HG02973 (cell line): ENCODE measurements around the gene HEG1.

Source experiments
- ATAC-seq: cut with Tn5 transposase; IDR thresholded peaks from one replicate; pipeline ENCODE4 v1.9.1; 2021; ENCODE audit warnings: moderate library complexity; ENCODE audit not compliant: unreplicated experiment

HEG1 gene

DNA sequence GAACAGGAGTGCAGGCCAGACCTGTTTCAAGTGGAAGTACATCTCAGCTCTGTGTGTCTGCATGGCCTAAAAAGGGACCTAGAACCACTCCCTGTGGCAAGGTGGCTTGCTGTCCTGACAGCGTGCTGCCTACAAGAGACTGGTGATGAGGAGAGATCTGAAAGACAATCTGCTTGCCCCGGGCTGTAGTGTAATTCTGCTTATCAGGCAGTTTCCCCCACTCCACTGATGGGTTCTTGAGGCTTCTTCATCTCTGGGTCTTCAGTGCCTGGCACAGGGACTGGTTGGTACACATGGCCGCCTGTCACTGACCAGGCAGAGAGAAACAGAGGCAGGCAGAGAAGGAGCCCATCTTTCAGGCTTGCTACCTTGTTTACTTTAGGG is 57.6 kb downstream of the HEG1 start:
- ATAC-seq = no peak

DNA sequence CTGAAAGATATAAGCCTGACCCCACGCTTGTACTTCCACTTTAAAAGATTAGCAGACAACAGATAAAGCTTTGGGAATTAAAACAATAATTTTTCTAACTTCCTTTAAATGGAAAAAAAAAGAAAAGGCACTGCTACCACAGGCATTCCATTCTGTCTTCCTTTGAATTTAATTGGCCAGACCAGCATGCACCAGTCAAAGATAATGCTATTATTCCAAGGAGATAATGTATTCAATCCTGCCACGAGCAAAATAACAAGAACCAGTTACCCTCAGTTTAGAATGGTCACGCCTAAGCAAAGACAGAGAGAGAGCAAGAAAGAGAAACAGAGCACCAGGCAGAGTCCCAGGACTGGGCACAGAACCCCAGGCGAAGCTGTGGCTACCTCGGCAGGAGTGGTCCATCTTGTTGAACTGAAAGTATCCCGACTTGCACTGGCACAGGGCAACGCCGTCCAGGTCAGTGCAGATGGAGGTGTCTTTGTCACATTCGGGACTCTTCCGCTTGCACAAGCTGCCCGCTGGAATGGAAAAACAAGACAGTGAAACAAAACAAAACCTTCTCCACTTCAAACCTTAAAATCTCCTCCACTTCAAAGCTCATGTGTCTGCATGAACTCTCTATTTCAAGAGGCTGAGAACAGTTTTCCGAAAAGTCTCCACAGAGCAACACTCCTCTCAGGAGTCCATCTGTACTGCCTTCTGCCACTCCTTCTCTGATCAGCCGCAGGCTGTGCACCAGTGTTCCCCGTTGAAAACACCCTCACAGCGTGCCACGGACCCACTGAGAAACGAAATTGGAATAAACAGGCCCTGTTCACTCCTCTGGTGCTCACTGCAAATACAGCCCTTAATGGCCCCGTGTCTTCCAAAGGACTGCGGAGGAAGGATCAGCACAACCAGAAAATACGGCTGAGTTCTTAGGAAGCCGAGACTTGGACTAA is 58.2 kb downstream of the HEG1 start:
- no peak for ATAC-seq

DNA sequence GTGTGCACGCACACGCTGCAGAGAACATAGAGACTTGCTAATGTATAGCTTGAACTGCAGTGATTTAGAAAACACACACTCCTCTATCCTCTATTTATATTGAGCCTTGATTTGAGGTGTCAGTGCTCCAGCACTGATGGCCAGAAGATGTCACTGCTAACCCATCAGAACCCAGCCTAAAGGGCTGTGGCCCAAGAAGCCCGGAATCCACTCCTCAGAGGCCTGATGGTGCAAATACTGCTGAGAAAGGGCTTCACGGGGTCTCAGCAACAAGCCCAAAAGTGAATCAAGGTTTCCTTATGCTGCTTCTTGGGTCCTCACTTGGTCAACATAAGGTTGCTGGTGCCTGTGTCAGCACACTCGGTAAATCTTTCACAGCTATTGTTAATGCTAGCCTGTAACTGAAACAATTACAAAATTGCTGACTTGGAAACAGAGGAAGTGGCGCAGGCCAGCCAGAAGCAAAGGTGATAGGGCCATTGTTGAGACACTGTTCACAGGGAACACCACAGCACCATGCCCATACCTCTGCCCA is 60.3 kb downstream of the HEG1 start:
- no peak for ATAC-seq

DNA sequence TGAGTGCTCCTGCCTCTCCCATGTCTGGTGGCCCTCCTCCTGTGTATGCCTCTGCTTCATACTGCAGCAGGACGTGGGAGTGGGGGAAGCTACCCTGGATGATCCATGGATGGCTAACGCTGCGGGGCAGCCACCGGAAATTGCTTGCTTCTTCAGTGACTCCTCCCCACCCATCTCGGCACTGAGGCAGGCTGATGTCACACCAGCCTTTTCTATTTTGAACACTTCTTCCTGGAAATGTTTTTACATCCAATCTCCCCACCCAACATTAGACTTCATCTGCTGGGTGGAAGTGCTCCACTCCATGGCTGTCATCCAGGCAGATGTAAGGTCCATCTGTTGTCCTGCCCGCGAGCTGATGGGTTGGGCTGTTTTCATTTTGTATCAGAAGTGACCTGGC is 62.3 kb downstream of the HEG1 start:
- ATAC-seq = no peak

DNA sequence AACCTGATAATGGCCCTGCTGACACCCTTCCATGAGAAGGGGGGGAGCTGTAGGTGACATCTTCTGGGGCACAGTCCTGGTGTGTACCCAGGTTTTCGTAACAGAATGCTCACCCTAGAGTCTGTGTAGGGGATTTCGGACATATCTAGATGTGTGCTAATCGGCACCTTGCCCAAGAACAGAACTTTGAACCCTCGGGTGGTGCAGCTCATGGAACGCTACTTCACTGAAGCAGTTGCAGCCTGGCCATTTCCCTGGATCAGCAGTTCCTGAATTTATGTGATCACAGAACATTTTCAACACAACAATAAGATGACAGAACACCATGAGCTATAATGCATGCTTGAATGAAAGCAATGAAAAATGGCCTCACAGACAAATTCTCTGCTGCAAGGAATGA is 63.8 kb downstream of the HEG1 start:
- ATAC-seq = no peak

DNA sequence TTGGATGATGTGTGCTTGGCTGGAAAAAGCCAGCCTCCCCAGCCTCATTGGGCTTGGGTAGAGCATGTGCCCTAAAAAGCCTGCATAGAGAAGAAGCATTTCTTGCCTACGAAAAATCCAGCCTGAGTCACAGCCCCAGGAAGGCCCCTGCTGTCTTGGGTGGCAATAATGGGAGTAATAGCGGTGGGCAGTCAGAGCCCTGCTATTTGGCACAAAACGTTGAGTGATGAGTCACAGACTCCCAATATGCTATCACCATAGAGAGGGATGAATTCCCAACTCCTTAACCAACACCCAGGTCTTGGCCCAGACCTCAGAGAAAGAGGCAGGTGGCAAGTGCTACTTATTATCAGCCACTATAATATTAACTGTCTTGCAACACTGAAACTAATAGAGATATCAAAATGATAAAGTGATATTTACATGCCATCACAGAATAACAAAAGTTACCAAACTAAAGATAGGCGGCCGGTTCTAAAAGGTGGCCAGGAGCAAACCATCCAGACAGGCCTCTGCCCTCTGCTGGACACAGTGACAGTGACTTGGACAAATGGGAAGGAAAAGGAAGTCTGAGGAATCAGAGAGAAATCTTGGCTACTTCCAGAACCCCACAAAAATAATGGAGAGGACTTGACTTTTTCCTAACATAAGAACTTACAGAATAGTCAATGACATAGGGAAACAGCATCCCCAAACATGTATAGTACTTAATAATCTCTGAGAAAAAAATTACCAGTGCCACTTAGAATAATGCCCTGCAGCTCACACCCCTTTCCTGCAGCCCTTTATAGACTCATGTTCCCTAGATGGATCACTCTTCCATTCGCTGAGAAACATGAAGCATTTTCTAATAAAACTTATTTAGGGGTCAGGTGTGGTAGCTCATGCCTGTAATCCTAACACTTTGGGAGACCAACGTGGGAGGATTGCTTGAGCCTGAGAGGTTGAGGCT is 69.3 kb downstream of the HEG1 start:
- ATAC-seq = no peak

DNA sequence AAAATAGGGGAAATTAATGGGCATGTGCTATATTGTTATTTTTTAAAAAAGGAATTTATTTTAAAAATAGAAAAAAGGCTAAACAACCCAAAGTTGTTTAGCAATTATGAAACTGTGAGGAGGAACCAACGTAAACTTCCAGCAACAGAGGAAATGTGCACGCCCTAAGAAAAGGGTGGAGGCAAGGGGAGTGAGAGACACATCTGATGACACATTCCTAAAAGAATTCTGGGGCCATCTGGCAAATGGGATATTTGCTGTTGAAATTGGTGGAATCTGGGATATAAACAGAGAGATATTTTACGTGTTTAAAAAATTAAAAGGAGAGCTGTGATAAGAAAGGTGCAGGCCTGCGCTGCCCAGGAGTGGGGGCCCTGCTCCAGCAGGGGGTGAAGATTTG is 70.4 kb downstream of the HEG1 start:
- no peak for ATAC-seq

DNA sequence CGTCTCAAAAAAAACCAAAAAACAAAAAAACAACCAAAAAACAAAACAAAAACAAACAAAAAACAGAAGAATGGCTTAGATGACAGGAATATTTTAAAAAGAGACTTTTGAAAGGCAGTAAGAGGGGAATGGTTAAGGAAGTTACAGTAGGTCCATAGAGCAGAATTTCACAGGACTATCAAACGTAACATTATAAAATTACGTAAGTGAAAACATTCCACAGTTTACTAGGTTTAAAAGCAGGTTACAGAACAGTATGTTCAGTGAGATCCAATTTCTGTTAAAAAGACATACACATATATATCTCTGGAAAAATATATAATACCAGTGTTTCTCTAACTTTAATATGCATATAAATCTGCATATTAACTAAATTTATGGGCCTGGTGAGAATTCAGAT is 71.0 kb downstream of the HEG1 start:
- no peak for ATAC-seq

DNA sequence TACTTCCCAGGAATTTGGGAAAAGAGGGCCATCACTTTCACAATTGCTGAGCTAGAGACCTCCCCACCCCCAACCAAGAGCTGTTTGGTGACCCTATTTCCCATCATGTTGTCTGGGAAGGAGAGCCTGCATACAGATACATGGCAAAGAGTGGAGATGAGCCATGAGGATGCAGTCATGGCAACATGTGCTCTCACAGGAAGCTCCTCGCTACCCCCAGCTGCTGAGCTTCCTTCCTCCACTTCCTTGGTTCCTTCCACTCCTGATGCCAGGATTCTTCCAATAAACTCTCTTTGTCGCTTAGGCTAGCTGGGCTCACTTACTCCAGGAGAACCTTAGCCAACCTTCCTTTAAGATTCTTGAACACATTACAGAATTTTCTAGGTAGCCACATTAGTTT is 72.9 kb downstream of the HEG1 start:
- ATAC-seq = no peak

DNA sequence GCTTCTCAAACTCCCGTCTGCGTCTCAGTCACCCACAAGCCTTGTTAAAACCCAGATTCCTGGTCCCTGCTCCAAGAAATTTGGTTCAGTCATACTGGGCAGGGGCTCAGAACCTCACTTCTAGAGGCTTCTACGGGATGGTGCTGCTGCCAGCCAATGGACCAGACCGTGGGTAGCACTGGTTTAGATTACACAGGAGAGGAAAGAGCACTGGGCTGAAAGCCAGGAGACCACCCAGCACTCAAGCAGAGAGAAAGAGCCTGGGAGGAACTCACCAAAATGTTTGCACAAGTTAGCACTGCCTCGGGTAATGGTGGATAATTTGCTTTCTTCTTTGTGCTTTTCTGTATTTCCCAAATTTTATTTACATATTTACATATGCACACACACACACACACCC is 74.3 kb downstream of the HEG1 start:
- no peak for ATAC-seq

DNA sequence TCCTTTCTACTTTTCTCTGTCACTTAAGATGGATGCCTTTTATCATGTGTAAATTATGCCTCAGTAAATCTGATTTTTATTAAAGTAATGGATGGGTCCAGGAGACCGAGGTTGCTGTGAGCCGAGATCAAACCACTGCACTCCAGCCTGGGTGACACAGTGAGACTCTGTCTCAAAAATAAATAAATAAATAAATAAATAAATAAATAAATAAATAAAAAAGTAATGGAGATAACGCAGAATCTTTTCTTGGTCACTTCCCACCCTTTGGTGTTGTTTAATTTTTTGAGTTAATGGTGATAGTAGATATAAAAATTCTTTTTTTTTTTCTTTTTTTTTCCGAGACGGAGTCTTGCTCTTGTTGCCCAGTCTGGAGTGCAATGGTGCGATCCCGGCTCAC is 77.2 kb downstream of the HEG1 start:
- ATAC-seq = no peak

DNA sequence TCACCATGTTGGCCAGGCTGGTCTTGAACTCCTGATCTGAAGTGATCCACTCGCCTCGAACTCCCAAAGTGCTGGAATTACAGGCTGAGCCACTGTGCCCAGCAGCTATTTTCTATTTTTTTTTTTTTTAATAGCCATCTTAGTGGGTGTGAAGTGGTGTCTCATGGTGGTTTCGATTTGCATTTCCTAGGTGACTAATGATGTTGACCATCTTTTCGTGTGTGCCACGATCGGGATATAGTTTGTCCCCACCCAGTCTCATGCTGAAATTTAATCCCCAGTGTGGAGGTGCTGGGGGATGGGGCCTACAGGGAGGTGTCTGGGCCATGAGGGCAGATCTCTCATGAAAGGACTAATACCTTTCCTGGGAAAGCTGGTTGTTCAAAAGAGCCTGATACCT is 79.4 kb downstream of the HEG1 start:
- ATAC-seq = no peak

DNA sequence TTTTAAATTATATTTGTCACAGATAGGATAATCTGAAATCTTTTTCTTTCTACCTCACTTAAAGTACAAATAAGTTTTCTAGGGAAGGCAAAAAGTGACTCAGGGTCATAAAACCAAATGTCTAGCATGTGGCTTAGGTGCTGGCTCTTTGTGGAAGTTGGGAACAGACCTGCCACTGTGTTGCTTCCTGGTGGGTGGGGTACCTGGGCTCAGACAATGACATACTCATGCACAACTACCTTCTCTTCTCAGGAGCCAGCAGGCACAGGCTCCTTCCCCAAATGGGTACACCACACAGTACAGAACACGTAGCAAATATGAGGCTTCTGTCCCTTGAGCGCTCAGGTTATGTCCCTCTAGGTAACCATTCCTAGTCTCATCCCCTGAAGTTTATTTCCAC is 81.1 kb downstream of the HEG1 start:
- ATAC-seq = no peak

DNA sequence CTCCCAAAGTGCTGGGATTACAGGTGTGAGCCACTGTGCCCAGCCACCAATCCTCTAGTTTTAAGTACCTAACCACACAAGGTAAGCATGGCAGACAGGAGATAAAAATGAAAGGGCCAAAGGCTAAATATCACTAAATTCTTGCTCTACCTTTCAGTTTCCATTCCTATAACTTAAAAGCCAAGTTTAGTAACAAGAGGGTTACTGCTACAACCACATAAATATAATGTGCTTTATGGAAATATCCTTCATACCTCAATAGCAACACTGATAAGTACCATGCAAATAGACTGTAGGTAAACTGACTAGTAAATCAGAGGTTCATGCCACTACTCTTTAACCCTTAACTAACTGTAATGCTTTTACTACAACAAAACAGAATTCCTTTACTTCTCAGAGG is 82.5 kb downstream of the HEG1 start:
- ATAC-seq = no peak

DNA sequence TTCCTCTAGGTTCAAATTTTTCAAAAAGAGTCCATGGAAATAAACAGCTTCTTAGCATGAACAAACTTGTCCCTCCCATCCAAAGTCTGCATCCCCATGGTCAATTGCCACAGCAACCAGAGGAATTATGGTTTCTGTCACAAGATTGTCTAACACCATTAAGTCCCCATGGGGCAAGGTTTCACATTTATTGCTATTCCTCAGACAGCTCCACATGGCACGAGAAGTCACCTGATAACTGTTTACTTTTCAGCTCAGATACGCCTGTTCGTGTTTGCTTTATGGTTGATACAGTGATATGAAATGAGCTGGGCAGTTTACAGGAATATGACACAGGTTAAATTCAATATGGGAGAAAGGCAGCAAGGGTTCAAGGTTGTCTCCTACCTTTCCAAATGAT is 83.3 kb downstream of the HEG1 start:
- no peak for ATAC-seq

DNA sequence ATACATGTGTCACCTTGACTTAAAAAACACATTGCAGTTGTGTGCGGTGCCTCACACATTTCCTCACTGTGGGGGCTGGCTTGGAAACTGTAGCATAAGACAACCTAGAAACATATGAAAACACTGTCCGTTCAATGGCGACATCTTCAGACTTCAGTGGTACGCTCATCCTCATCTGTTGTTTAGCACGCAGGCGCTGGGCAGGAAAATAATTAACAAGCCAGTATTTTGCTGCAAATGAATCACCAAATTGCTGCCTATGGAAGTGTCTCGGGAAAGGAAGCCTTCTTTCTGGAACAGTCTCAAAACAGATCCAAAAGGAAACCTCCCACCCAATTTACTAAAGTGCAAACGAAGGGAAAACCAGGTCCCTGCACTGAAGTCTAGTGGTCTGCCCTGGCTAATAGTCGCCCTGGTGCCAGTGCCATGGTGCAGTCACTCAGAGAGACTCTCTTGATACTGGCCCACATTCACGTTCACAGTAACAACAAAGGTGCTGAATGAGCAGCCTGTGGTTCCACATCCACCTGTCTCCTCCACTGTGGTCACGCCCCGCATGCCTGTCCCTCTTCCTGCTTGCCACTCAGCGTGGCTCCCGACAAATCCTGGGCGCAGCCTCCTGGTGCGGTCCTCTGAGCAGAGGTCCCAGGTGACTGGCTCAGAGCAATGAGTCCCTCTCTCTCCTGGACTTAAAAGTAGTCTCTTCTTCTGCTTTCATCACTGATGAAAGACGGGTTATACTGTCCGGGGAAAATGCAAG is 85.7 kb downstream of the HEG1 start:
- no peak for ATAC-seq

DNA sequence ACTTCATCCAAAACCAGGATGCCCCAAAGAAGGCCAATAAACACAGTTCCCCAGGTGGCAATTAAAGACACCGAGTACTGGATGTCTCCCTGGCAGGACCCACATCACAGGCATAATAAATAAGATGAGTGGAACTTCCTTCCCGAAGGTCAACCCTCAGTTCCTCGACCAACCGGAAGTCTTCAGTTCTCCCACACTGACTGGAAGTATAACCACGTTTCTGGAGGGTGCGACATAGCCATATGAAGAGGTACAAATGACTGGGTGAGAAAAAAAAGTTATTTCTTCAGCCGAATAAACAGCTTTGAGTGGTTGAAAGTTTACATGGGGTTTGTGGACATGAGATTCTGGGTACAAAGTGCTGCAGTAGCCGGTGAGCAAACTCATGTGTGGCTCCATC is 86.6 kb downstream of the HEG1 start:
- no peak for ATAC-seq

DNA sequence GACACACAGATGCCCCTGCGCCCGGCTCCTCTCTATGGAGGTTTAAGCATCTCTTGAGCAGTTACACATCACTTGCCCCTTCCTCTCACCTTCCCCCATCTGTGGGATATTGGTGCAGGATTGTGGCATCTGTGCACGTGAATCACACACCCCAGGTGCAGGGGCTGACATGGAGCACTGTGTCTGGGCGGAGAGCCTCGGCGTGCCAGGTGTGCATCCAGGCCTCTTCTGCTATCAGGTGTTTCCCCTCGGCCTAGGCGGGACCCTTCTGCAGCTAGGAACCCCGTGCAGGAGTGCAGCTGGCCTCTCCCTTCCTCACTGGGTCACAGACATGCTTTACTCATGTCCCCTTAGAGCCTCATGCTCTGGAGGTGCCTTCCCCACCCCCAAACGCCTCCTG is 87.8 kb downstream of the HEG1 start:
- ATAC-seq = no peak

DNA sequence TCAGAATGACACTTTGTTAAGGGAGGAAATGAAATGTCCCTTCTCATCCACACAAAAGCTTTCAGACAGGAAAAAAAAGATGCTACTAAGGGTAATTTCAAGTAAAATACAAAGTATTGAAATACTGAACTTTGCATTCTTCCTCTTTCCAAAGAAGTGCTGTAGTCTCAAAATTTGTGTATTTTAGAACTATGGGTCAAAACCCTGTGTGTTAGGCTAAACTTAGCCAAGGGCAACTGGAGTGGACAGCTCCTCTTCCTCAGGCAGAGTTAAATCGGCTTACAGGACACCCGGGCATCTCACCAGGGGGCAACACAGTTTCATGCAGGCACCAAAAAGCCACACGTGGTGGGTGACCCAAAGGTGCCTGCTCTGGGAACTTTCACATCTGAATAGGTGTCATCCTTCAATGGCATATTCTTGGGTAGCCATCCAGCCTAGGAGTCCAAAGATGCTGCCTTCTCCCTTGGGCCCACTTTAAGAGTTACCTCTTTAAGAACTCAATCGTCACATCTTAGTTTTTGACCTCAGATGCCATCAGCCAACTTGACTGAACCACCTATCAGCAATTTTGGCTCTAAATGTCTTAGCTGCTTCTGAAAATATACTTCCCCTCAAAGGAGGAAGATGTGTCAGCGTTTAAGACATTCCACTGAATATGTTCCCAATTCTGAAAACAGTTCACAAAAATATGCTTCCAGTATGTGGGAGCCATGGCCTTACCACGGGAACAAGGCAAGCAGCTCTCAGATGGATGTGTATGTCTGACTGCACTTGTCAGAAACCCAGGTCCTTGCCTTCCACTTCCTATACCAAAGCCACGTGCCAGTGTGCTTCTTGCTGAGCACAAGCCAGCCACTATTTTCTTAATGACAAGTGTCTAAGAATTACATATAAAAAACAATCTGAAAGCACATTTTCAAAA is 89.0 kb downstream of the HEG1 start:
- no peak for ATAC-seq

DNA sequence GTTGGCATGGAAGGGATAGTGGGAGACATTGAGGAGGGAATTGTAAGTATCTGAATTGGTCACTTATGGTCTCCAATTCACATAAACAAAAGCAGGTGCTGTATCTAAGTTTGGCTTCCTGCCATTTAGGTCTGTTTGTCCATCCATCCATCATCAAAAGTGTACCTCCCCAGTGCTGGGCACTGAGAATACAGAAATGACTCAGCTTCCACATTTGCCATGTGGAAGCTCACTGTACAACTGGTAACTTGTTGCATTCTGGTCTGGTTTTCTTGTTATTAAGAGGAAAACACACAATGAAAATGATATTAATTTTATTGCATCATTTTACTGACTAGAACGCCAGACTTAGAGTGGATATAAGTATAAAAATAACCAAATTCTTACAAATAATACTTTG is 90.4 kb downstream of the HEG1 start:
- ATAC-seq = no peak
